WTC11 (cell line): ENCODE results near the gene IL1R1.
"Not testable (repeated sequence)": the region's sequence is repeated elsewhere in the genome, so short reads cannot be mapped to it uniquely, and the experiment has no call there.

Experiments
- SMAD3 ChIP-seq: sonication (generic); formaldehyde crosslinking; IDR thresholded peaks from 2 replicates; pipeline ENCODE4 v1.8.0; 2022; ENCODE audit warnings: missing genetic modification reagents, mild to moderate bottlenecking, borderline replicate concordance
- SP1 ChIP-seq: sonication (generic); formaldehyde crosslinking; conservative IDR thresholded peaks from 2 replicates; pipeline ENCODE4 v1.8.1; 2022; ENCODE audit warnings: missing genetic modification reagents

DNA sequence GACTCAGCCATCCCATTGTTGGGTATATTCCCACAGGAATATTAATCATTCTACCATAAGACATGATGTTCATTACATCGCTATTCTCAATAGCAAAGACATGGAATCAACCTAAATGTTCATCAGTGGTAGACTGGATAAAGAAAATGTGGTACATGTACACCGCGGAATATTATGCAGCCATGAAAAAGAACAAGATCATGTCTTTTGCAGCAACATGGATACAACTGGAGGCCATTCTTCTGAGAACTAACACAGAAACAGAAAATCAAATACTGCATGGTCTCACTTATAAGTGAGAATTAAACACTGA is 40.0 kb upstream of the IL1R1 start:
- TF ChIP-seq SP1; SMAD3 (CRISPR knock-in tag): not testable (repeated sequence)
